K562 (cell line): ENCODE measurements around the gene MKLN1. TPM values are rescaled to one million over a fixed set of nuclear protein-coding genes. Genes with fewer than 3 reads are reported as not detected.

Experiments used
- ADNP ChIP-seq: fragments of 200-800 bp; sonication (Bioruptor generic); IDR thresholded peaks from 2 replicates; pipeline ENCODE4 v1.6.1; 2016; ENCODE audit warnings: missing genetic modification characterization, missing compliant biosample characterization
- CHD2 ChIP-seq: IDR thresholded peaks from 2 replicates; pipeline ENCODE4 v1.6.1; 2011; ENCODE audit warnings: low read depth, low read length
- CXXC5 ChIP-seq: fragments of 250-450 bp; sonication (Bioruptor Pico); IDR thresholded peaks from 2 replicates; pipeline ENCODE4 v1.8.0; 2022; ENCODE audit warnings: inconsistent platforms, mild to moderate bottlenecking, moderate library complexity
- ETV5 ChIP-seq: sonication (generic); formaldehyde crosslinking; IDR thresholded peaks from 2 replicates; pipeline ENCODE4 v1.4.0; 2020; ENCODE audit warnings: low read depth, mild to moderate bottlenecking, missing genetic modification reagents
- HCFC1 ChIP-seq: IDR thresholded peaks from 2 replicates; pipeline ENCODE4 v1.6.1; 2012; ENCODE audit warnings: low read depth, low read length, improper control_type of control experiment
- HSF4 ChIP-seq: fragments of 250-450 bp; sonication (Bioruptor Pico); IDR thresholded peaks from 2 replicates; pipeline ENCODE4 v2.1.2; 2022; ENCODE audit warnings: mild to moderate bottlenecking, moderate library complexity, borderline replicate concordance
- KAT7 ChIP-seq: sonication (generic); formaldehyde crosslinking; IDR thresholded peaks from 2 replicates; pipeline ENCODE4 v1.8.0; 2022; ENCODE audit warnings: missing genetic modification reagents, mild to moderate bottlenecking, borderline replicate concordance
- KLF10 ChIP-seq: fragments of 250-450 bp; sonication (Bioruptor Pico); IDR thresholded peaks from 2 replicates; pipeline ENCODE4 v1.6.1; 2021; ENCODE audit warnings: matching md5 sums
- KLF13 ChIP-seq: fragments of 450-650 bp; IDR thresholded peaks from 2 replicates; pipeline ENCODE4 v1.6.1; 2016; ENCODE audit warnings: missing genetic modification characterization, low read depth, mild to moderate bottlenecking, missing compliant biosample characterization, moderate library complexity, borderline replicate concordance
- MTF1 ChIP-seq: fragments of 250-450 bp; sonication (Bioruptor Pico); IDR thresholded peaks from 2 replicates; pipeline ENCODE4 v1.9.0; 2021; ENCODE audit warnings: moderate library complexity, mild to moderate bottlenecking, inconsistent platforms, borderline replicate concordance
- NR2C1 ChIP-seq, 2 experiments: fragments of 450-650 bp; IDR thresholded peaks; 2 replicates each; pipeline ENCODE4 v1.6.1; 2017; ENCODE audit warnings: mild to moderate bottlenecking in 2 of 2, antibody characterized with exemption in 1 of 2, inconsistent platforms in 1 of 2, missing compliant biosample characterization in 1 of 2, missing genetic modification characterization in 1 of 2
- POLR2AphosphoS2 ChIP-seq: IDR thresholded peaks from 2 replicates; pipeline ENCODE4 v1.6.1; 2012; ENCODE audit warnings: low read length, improper control_type of control experiment
- POLR2H ChIP-seq: IDR thresholded peaks from 2 replicates; pipeline ENCODE4 v1.6.1; 2016; ENCODE audit warnings: missing genetic modification characterization, low read depth, mild to moderate bottlenecking, control low read depth, missing compliant biosample characterization, moderate library complexity
- PRMT5 ChIP-seq: sonication (generic); formaldehyde crosslinking; IDR thresholded peaks from 2 replicates; pipeline ENCODE4 v1.5.0; 2020; ENCODE audit warnings: missing genetic modification reagents
- PURB ChIP-seq: sonication (generic); formaldehyde crosslinking; IDR thresholded peaks from 2 replicates; pipeline ENCODE4 v1.9.0; 2021; ENCODE audit warnings: low read depth, mild to moderate bottlenecking, missing genetic modification reagents
- SETDB1 ChIP-seq: IDR thresholded peaks from one replicate; pipeline ENCODE4 v1.6.1; 2012; ENCODE audit warnings: low read length, control low read depth, inconsistent platforms
- SIN3A ChIP-seq, 2 experiments: fragments of 150-350 bp in 1 of 2; IDR thresholded peaks; 2 replicates each; pipeline ENCODE4 v1.6.1; 2011 to 2016; ENCODE audit warnings: borderline replicate concordance in 2 of 2, low read depth in 2 of 2, low read length in 2 of 2, mild to moderate bottlenecking in 2 of 2, moderate library complexity in 2 of 2; ENCODE audit not compliant: control insufficient read depth in 1 of 2
- ZFP36 ChIP-seq: fragments of 150-350 bp; IDR thresholded peaks from 2 replicates; pipeline ENCODE4 v1.6.1; 2018; ENCODE audit warnings: low read length, low read depth; ENCODE audit not compliant: partially characterized antibody
- ZNF175 ChIP-seq: fragments of 200-800 bp; sonication (Bioruptor generic); IDR thresholded peaks from 2 replicates; pipeline ENCODE4 v1.6.1; 2016; ENCODE audit warnings: low read depth, mild to moderate bottlenecking, missing genetic modification characterization, missing compliant biosample characterization
- ZNF274 ChIP-seq: IDR thresholded peaks from 2 replicates; pipeline ENCODE4 v1.6.1; 2011; ENCODE audit warnings: low read depth, mild to moderate bottlenecking, low read length, moderate library complexity, borderline replicate concordance
- ZNF586 ChIP-seq: fragments of 450-650 bp; formaldehyde crosslinking; conservative IDR thresholded peaks from 2 replicates; pipeline ENCODE4 v1.4.0; 2020; ENCODE audit warnings: mild to moderate bottlenecking, moderate library complexity
- polyA plus RNA-seq, 8 experiments: library from polyadenylated mRNA; depleted of rRNA in 4 of 8; stranded (reverse) in 5 of 8; unstranded in 3 of 8; fragments of >200 nt; fragmentation: Nextera tagmentation in 2 of 8; fragmentation: Illumina TruSeq in 1 of 8; extraction: Ambion mirVana in 2 of 8; extraction: Trizol in 1 of 8; gene quantifications; 2 replicates each; pipeline versions ENCODE4 v1.2.1 to v1.2.3, GENCODE V29; 2011 to 2014; ENCODE audit warnings: inconsistent platforms in 1 of 8, missing spikeins in 1 of 8
- total RNA-seq, 7 experiments: library from RNA; depleted of rRNA in 6 of 7; stranded (reverse); fragments of >200 nt in 6 of 7; fragmentation: Illumina TruSeq in 2 of 7; extraction: Trizol in 2 of 7; gene quantifications; 2 replicates each; pipeline versions ENCODE4 v1.2.1 to v1.2.3, GENCODE V29; 2011 to 2021; ENCODE audit warnings: low replicate concordance in 1 of 7
- TF ChIP-seq, protein P1 (sequence below), 2 experiments: fragments of 450-650 bp; IDR thresholded peaks; 2 replicates each; pipeline ENCODE4 v1.6.1; 2018; ENCODE audit warnings: mild to moderate bottlenecking in 2 of 2, low read depth in 1 of 2; ENCODE audit not compliant: partially characterized antibody in 2 of 2
- TF ChIP-seq, protein P2 (sequence below): sonication (generic); formaldehyde crosslinking; IDR thresholded peaks from 2 replicates; pipeline ENCODE4 v1.8.1; 2023; ENCODE audit warnings: mild to moderate bottlenecking, missing genetic modification reagents, moderate library complexity

Gene MKLN1
- total and polyA plus RNA-seq, 9 of the 15 experiments (the other 6 are each of a cell fraction or from before 2014, with no cell fraction given), result 18.6 to 80.4 (median 56.0) TPM

DNA sequence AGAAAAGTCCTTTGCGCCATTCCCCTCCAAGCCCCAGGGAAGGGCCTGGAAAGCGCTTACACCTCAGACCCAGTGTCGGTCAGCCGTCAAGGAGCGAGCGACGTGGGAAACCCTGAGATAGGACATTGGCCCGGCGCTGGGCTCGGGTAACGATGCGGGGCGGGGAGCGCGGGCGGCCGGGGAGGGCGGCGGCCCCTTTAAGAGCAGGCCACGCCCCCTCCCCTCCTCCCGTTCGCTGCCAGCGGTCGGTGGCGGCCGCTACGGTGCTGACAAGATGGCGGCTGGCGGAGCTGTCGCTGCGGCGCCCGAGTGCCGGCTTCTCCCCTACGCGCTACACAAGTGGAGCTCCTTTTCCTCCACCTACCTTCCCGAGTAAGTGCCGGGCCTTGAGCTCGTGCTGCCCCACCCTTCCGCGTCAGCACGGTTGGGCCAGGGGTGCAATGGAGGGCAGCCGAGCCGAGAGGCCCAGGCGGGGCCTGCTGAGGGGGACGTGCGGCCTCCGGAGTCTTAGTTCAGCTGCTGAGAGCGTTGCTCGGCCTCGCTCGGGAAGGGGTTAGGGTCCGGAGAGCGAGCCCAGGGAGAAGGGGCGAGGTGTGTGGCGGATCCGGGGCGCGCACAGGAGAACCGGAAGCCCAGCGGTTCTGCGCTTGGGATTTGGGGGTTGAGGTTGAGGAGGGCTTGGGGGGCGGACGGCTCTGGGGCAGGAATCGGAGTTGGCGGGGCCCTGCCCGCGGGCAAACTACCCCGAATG is at the start of gene MKLN1 (continued):
- TF ChIP-seq MTF1 (CRISPR knock-in tag) (no peak), KLF13 (tag) (peak; percentile 39; the same call in 1 of the 2 replicates), NR2C1 (IDR thresholded peaks at IDR 0.05) (no peak), NR2C1 (tag; IDR thresholded peaks at IDR 0.05) (no peak), HSF4 (CRISPR knock-in tag) (no peak), ZNF274 (no peak), ZFP36 (no peak), ETV5 (CRISPR knock-in tag) (peak; percentile 54), CXXC5 (CRISPR knock-in tag) (peak; percentile 90), PRMT5 (CRISPR knock-in tag) (no peak; the same call in 1 of the 2 replicates), ADNP (no peak), POLR2AphosphoS2 (no peak; the same call in 1 of the 2 replicates), KAT7 (peak; percentile 99; the same call in 1 of the 2 replicates), POLR2H (peak; percentile 93), ZNF586 (CRISPR knock-in tag) (no peak), SIN3A (IDR thresholded peaks at IDR 0.05; ENCODE audit: borderline replicate concordance in 2 of 2, control insufficient read depth in 1 of 2, low read depth in 2 of 2, low read length in 2 of 2) (peak in 1 of 2 experiments; percentile 32; a peak in 2 of 4 replicates), SETDB1 (peak; percentile 61), ZNF175 (CRISPR knock-in tag) (no peak), CHD2 (no peak), KLF10 (no peak), HCFC1 (peak; percentile 62), PURB (no peak; the same call in 1 of the 2 replicates)
- TF ChIP-seq, protein P1, sequence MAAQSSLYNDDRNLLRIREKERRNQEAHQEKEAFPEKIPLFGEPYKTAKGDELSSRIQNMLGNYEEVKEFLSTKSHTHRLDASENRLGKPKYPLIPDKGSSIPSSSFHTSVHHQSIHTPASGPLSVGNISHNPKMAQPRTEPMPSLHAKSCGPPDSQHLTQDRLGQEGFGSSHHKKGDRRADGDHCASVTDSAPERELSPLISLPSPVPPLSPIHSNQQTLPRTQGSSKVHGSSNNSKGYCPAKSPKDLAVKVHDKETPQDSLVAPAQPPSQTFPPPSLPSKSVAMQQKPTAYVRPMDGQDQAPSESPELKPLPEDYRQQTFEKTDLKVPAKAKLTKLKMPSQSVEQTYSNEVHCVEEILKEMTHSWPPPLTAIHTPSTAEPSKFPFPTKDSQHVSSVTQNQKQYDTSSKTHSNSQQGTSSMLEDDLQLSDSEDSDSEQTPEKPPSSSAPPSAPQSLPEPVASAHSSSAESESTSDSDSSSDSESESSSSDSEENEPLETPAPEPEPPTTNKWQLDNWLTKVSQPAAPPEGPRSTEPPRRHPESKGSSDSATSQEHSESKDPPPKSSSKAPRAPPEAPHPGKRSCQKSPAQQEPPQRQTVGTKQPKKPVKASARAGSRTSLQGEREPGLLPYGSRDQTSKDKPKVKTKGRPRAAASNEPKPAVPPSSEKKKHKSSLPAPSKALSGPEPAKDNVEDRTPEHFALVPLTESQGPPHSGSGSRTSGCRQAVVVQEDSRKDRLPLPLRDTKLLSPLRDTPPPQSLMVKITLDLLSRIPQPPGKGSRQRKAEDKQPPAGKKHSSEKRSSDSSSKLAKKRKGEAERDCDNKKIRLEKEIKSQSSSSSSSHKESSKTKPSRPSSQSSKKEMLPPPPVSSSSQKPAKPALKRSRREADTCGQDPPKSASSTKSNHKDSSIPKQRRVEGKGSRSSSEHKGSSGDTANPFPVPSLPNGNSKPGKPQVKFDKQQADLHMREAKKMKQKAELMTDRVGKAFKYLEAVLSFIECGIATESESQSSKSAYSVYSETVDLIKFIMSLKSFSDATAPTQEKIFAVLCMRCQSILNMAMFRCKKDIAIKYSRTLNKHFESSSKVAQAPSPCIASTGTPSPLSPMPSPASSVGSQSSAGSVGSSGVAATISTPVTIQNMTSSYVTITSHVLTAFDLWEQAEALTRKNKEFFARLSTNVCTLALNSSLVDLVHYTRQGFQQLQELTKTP (IDR thresholded peaks at IDR 0.05; ENCODE audit: low read depth in 1 of 2, partially characterized antibody in 2 of 2), result no peak
- TF ChIP-seq, protein P2, sequence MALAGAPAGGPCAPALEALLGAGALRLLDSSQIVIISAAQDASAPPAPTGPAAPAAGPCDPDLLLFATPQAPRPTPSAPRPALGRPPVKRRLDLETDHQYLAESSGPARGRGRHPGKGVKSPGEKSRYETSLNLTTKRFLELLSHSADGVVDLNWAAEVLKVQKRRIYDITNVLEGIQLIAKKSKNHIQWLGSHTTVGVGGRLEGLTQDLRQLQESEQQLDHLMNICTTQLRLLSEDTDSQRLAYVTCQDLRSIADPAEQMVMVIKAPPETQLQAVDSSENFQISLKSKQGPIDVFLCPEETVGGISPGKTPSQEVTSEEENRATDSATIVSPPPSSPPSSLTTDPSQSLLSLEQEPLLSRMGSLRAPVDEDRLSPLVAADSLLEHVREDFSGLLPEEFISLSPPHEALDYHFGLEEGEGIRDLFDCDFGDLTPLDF, result peak; percentile 93
